NCI-H345 treated with DMSO at 0.1 percent for 48 hours (cell line): Measurements from ENCODE around the gene OPN4.
"Not testable (repeated sequence)": the region's sequence is repeated elsewhere in the genome, so short reads cannot be mapped to it uniquely, and the experiment has no call there.

Source experiments
- DNase-seq: peaks from one replicate; lab custom pipeline; 2025; ENCODE audit not compliant: unreplicated experiment; lab: John Stamatoyannopoulos, UW

Gene OPN4

GRCh38 chr10:86654411-86655172 lies at the start of gene OPN4:
Gene OPN4 (plus strand): TSS chr10:86654547. CDS start chr10:86654784, 237 bp downstream.
- DNase-seq, result no peak

- no peak for DNase-seq
Observed at GRCh38 chr10:86607674-86608073, 46.7 kb upstream of the OPN4 start.

- no peak for DNase-seq
Observed at GRCh38 chr10:86609920-86610319, 44.4 kb upstream of the OPN4 start.

GRCh38 chr10:86611386-86611785 lies 43.0 kb upstream of the OPN4 start:
- no peak for DNase-seq

- DNase-seq, result no peak
Observed at GRCh38 chr10:86613096-86613495, 41.3 kb upstream of the OPN4 start.

GRCh38 chr10:86613905-86614304 lies 40.4 kb upstream of the OPN4 start:
- DNase-seq, result no peak

- no peak for DNase-seq
Observed at GRCh38 chr10:86614853-86615252, 39.5 kb upstream of the OPN4 start.

GRCh38 chr10:86617278-86617677 lies 37.1 kb upstream of the OPN4 start:
- not testable (repeated sequence) for DNase-seq

- DNase-seq, result no peak
Observed at GRCh38 chr10:86628311-86628710, 26.0 kb upstream of the OPN4 start.

- no peak for DNase-seq
Observed at GRCh38 chr10:86630079-86630478, 24.3 kb upstream of the OPN4 start.

- no peak for DNase-seq
Observed at GRCh38 chr10:86632009-86632800, 22.1 kb upstream of the OPN4 start.

GRCh38 chr10:86632951-86633350 lies 21.4 kb upstream of the OPN4 start:
- no peak for DNase-seq

GRCh38 chr10:86635402-86635801 lies 18.9 kb upstream of the OPN4 start:
- DNase-seq, result no peak

- no peak for DNase-seq
Observed at GRCh38 chr10:86636311-86636710, 18.0 kb upstream of the OPN4 start.

GRCh38 chr10:86642021-86642420 lies 12.3 kb upstream of the OPN4 start:
- DNase-seq, result no peak

GRCh38 chr10:86642499-86642898 lies 11.8 kb upstream of the OPN4 start:
- DNase-seq, result no peak

- no peak for DNase-seq
Observed at GRCh38 chr10:86644152-86644793, 10.1 kb upstream of the OPN4 start.

GRCh38 chr10:86644794-86645445 lies 9.4 kb upstream of the OPN4 start:
- no peak for DNase-seq

- not testable (repeated sequence) for DNase-seq
Observed at GRCh38 chr10:86645621-86646165, 8.7 kb upstream of the OPN4 start.

GRCh38 chr10:86646532-86646931 lies 7.8 kb upstream of the OPN4 start:
- no peak for DNase-seq

GRCh38 chr10:86646933-86647332 lies 7.4 kb upstream of the OPN4 start:
- DNase-seq, result no peak
